Stimulated activated CD8-positive, alpha-beta memory T cell treated with anti-CD3 and anti-CD28 coated beads, Interleukin-15, amount 100 ng/mL, for 24 hours (primary cell): ENCODE data around the gene CYP26C1.

Source experiments
- DNase-seq: peaks from one replicate; pipeline ENCODE4 v3.0.0-alpha.2; 2020; ENCODE audit warnings: low read depth

CYP26C1 gene

GRCh38 chr10:93064874-93065660 is 4.5 kb downstream of the CYP26C1 start:
- DNase-seq = no peak

GRCh38 chr10:93065675-93066543 is 5.3 kb downstream of the CYP26C1 start:
- DNase-seq = no peak

- no peak for DNase-seq
Observed at GRCh38 chr10:93066544-93066913, 5.9 kb downstream of the CYP26C1 start.

GRCh38 chr10:93067443-93068365 is 7.1 kb downstream of the CYP26C1 start:
- DNase-seq = no peak

GRCh38 chr10:93068411-93069244 is 8.0 kb downstream of the CYP26C1 start:
- no peak for DNase-seq

GRCh38 chr10:93069245-93069561 is 8.6 kb downstream of the CYP26C1 start:
- DNase-seq = no peak

GRCh38 chr10:93070378-93071176 is 10.0 kb downstream of the CYP26C1 start:
- DNase-seq = no peak

GRCh38 chr10:93071177-93071472 is 10.5 kb downstream of the CYP26C1 start:
- no peak for DNase-seq

- DNase-seq = no peak
Observed at GRCh38 chr10:93071674-93072224, 11.2 kb downstream of the CYP26C1 start.

- DNase-seq = no peak
Observed at GRCh38 chr10:93072225-93072712, 11.7 kb downstream of the CYP26C1 start.

- DNase-seq = no peak
Observed at GRCh38 chr10:93072713-93073538, 12.3 kb downstream of the CYP26C1 start.

- DNase-seq = no peak
Observed at GRCh38 chr10:93073539-93074146, 13.0 kb downstream of the CYP26C1 start, which contains the start of gene CYP26A1. CYP26A1 (plus strand) TSS chr10:93073893; CDS start chr10:93073935, 42 bp downstream.

GRCh38 chr10:93074147-93074596 is 13.6 kb downstream of the CYP26C1 start:
- DNase-seq = no peak

GRCh38 chr10:93074597-93075368 is 14.2 kb downstream of the CYP26C1 start:
- no peak for DNase-seq

- DNase-seq = no peak
Observed at GRCh38 chr10:93075369-93076221, 15.0 kb downstream of the CYP26C1 start.

GRCh38 chr10:93076871-93077270 is 16.3 kb downstream of the CYP26C1 start:
- no peak for DNase-seq

- no peak for DNase-seq
Observed at GRCh38 chr10:93077860-93078337, 17.3 kb downstream of the CYP26C1 start.
